NB4 (cell line): Measurements from ENCODE around the gene PLA2G3.
"Not testable (repeated sequence)": the region's sequence is repeated elsewhere in the genome, so short reads cannot be mapped to it uniquely, and the experiment has no call there.

Experiments
- DNase-seq: peaks from one replicate; pipeline ENCODE4 v3.0.0; 2010; ENCODE audit warnings: low read depth
- H3K4me3 ChIP-seq: one replicate; pipeline ENCODE4 v1.5.1; 2011; ENCODE audit warnings: mild to moderate bottlenecking, low read depth, low read length, moderate library complexity
- MYC ChIP-seq: IDR thresholded peaks from 2 replicates; pipeline ENCODE4 v1.6.1; 2011; ENCODE audit warnings: low read depth, low read length
- POLR2A ChIP-seq: IDR thresholded peaks from 2 replicates; pipeline ENCODE4 v1.6.1; 2011; ENCODE audit warnings: mild to moderate bottlenecking; ENCODE audit not compliant: insufficient read length; ENCODE audit errors: extremely low read depth
- TF ChIP-seq, protein P1 (sequence below): IDR thresholded peaks from 2 replicates; pipeline ENCODE4 v1.6.1; 2011; ENCODE audit warnings: low read depth, low read length
- TF ChIP-seq, protein P2 (sequence below): IDR thresholded peaks from one replicate; pipeline ENCODE4 v1.5.1; 2012; ENCODE audit warnings: low read depth, low read length

PLA2G3 gene

DNA sequence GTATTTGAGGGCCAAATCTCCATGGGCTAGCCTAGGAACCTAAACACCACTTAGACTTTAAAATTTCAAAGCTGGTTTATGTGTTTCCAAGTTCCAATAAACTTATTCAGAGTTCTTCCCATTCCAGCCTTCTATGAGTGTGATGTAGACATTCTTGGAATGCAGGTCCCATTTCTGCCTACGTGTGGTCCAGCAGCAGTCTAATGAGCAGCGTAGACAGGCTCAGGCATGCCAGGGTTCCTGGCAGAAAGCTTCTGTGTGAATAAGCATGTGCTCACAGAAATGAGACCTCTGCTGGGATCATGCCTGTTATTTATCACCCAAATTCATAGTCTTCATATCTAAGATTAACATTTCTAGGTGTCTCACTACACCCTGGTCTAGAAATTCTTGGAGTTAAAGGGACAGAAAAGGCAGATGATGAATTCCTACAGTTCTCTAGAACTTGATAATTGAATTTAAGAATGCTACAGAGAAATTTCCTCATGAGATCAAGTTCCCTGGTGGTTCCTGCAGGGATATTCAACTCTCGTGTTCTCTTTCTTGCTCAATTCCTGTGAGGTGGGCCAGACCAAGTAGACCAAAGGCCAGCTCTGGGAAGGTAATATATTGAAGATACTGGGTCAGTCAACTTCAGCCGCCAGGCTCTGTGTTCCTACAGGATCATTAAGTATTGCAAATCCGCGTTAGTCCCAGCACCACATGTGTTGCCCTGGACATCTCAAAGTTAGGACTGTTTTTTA is 37.3 kb upstream of the PLA2G3 start:
- no peak for TF ChIP-seq MYC
- DNase-seq: no peak
- no peak overlapping the region for H3K4me3 ChIP-seq

DNA sequence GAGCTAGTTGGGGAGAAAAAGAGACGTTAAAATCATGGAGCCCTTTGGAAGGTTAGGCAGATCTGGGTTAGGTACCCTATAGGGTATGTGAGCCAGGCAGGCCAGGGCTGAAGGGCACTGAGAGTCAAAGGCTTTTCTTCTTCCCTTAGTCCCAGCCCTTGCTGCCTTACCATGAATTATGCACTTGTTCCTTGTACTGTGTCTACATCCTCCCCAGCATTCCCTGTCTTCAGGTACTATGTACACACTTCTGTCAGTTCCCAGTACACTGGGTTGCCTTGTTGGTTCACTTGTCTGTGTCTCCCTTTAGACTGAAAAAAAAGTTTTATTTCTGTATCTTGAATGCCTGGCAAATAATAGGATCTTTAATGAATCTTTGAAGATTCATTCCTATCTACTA is 36.6 kb upstream of the PLA2G3 start:
- no peak overlapping the region for H3K4me3 ChIP-seq
- TF ChIP-seq POLR2A (no peak), MYC (no peak)
- TF ChIP-seq, protein P1, sequence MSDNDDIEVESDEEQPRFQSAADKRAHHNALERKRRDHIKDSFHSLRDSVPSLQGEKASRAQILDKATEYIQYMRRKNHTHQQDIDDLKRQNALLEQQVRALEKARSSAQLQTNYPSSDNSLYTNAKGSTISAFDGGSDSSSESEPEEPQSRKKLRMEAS: no peak
- TF ChIP-seq, protein P2, sequence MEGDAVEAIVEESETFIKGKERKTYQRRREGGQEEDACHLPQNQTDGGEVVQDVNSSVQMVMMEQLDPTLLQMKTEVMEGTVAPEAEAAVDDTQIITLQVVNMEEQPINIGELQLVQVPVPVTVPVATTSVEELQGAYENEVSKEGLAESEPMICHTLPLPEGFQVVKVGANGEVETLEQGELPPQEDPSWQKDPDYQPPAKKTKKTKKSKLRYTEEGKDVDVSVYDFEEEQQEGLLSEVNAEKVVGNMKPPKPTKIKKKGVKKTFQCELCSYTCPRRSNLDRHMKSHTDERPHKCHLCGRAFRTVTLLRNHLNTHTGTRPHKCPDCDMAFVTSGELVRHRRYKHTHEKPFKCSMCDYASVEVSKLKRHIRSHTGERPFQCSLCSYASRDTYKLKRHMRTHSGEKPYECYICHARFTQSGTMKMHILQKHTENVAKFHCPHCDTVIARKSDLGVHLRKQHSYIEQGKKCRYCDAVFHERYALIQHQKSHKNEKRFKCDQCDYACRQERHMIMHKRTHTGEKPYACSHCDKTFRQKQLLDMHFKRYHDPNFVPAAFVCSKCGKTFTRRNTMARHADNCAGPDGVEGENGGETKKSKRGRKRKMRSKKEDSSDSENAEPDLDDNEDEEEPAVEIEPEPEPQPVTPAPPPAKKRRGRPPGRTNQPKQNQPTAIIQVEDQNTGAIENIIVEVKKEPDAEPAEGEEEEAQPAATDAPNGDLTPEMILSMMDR: no peak
- no peak for DNase-seq

DNA sequence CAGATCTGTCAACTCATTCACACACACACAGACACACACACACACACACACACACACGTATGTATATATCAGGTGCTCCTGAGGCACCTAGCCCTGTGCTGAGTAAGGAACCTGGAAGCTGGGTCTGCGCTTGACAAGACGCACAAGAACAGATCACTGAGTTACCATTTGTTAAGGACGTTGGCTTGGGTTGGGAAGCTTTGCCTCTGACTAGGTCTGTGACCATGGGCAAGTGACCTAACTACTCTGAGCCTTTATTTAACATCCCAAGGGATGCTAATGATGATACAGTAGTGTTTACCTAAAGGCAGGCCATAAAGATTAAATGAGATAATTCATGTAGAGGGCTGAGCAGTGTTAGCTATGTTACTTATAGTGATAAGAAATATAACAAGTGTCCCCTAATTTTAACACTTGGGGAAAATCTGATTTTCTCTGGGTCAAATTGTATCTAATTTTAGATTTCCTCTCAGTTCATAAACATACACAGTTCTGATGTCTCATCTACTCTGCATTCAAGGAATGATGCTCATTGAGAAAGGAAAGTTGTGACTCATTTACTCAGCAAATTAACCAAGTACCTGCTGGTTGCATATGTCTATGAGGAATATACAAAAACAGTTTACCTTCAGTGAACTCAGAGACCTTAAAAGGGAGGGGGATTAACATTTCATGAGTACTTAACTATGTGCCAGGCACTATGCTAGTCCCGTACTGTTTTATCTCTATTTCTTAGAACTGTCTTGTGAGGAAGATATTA is 33.3 kb upstream of the PLA2G3 start:
- no peak overlapping the region for H3K4me3 ChIP-seq
- TF ChIP-seq MYC: no peak
- TF ChIP-seq, protein P2: no peak
- no peak for TF ChIP-seq POLR2A
- TF ChIP-seq, protein P1: no peak
- no peak for DNase-seq

DNA sequence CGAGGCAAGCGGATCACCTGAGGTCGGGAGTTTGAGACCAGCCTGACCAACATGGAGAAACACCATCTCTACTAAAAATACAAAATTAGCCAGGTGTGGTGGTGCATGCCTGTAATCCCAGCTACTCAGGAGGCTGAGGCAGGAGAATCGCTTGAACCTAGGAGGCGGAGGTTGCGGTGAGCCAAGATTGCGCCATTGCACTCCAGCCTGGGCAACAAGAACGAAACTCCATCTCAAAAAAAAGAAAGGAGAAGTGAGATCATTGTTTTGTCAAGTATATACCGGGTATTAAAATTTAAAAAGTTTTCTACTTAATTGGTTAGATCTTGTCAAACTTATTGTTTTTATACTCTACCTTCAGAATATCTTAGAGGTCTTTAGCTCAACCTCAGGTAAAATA is 31.4 kb upstream of the PLA2G3 start:
- not testable (repeated sequence) for DNase-seq, H3K4me3 ChIP-seq

DNA sequence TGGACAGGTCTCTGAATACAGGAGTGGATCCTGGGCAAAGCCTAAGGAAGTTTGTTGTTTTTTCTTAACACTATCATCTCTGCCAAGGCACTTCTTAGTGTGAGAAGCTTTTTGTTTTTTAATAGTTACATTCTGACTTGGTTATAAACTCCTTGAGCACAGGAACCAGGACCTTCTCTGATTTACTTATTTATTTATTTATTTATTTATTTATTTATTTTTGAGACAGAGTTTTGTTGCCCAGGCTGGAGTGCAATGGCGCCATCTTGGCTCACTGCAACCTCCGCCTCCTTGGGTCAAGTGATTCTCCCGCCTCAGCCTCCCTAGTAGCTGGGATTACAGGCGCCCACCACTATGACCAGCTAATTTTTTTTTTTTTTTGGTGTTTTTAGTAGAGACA is 30.7 kb upstream of the PLA2G3 start:
- DNase-seq: no peak
- TF ChIP-seq, protein P1: no peak
- TF ChIP-seq MYC (no peak), POLR2A (no peak)
- TF ChIP-seq, protein P2: no peak
- H3K4me3 ChIP-seq: no peak overlapping the region

DNA sequence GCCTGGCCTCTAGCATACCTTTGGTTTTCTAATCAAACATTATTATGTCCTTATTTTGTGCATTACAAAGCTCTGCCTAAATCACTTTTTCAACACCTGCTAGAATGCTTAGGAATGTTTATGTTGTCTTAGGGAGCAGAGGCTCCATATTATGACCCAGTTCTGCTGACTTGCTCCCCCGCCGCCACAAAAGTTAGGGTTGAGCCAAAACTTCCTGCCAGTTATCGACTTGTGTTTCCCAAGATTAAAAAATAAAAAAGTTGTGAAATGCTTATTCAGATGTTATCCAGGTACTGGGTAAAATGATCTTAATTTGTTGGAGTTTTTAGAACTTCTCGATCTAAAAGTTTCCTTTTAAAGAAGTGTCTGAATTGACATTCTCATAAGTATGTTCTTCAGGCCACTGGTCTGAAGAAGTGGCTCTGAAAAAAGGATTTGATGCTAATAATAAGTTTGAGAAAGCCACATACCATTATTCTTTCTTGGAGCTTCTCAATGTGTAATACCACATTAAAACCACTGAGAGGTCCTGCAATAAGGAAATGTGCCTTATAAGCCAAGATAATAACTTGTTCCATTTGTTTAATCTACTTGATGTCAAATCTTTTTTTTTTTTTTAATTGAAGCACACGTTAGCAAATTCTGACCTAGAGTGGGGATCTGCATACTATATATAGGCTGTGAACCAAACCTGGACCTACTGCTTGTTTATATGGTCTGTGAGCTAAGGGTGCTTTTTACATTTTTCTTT is 21.9 kb upstream of the PLA2G3 start:
- no peak overlapping the region for H3K4me3 ChIP-seq
- DNase-seq: no peak

DNA sequence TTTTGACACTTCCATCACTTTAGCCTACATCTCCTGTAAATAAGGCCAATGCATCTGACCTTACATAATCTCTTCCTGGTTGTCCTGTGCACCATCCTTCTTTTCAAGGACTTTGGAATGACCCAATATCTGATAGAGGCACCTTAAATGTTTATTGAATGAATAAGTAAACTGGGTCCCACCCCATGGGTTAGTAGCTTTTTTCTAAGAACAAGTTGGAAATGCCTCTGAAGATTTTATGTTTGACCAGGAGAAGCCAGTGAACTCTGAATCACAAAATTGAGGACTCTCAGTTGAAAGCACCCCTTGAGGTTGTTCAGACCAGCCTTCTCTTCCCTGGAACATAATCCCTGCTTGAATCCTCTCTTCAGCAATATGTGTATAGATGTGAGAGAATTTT is 21.1 kb upstream of the PLA2G3 start:
- TF ChIP-seq MYC: no peak
- TF ChIP-seq POLR2A: no peak
- TF ChIP-seq, protein P2: no peak
- TF ChIP-seq, protein P1: no peak
- no peak for DNase-seq
- peak overlapping the region; percentile 84 for H3K4me3 ChIP-seq

More for the DNA sequence above, 21.9 kb upstream of the PLA2G3 start:
- no peak for TF ChIP-seq MYC
